ENCODE measurements around the gene PNRC2. TPM values are rescaled to one million over a fixed set of nuclear protein-coding genes. Genes with fewer than 3 reads are reported as not detected.
"Not testable (repeated sequence)": the region's sequence is repeated elsewhere in the genome, so short reads cannot be mapped to it uniquely, and the experiment has no call there.

Gene PNRC2
- total RNA-seq, 2 experiments from 2014 or later = 172 to 183 TPM

- Histone ChIP-seq H3K27ac (ENCODE audit: low read depth in 1 of 2, low read length in 2 of 2) (no peak overlapping the region), H3K9me3 (ENCODE audit: control insufficient read depth in 1 of 2, insufficient read depth in 1 of 2, low read length in 2 of 2) (no peaks in the 10 kb centered on the region), H3K36me3 (ENCODE audit: insufficient read depth, low read length) (no peaks in the 10 kb centered on the region), H3K4me3 (ENCODE audit: low read length) (no peak overlapping the region), H3K4me1 (ENCODE audit: insufficient read depth, low read length) (no peaks in the 10 kb centered on the region), H3K27me3 (ENCODE audit: control insufficient read depth in 1 of 2, insufficient read depth in 2 of 2, low read length in 2 of 2) (no peaks in the 10 kb centered on the region)
- CTCF ChIA-PET = no interaction called here
- H3K36me3 Mint-ChIP-seq (ENCODE audit: low read depth) = no peaks in the 10 kb centered on the region
- H3K9me3 Mint-ChIP-seq = no peaks in the 10 kb centered on the region
- intact Hi-C loops (cut with DNase I, micrococcal nuclease) = no loop called here
- no peaks in the 10 kb centered on the region for H3K27me3 Mint-ChIP-seq
- H3K4me3 Mint-ChIP-seq = no peak overlapping the region
- POLR2A ChIA-PET = interaction anchor here (1.6 kb wide), 1 partner anchor 29 kb away, joined by 4 read pairs; no protein-coding TSS in a partner anchor
- ATAC-seq (ENCODE audit: poor library complexity) (no peak), DNase-seq (no peak)
- no peak for TF ChIP-seq CTCF (IDR thresholded peaks at IDR 0.05)
- no peak overlapping the region for H3K27ac Mint-ChIP-seq
- peaks cover 7% of the 10 kb centered on the region for H3K4me1 Mint-ChIP-seq (ENCODE audit: low read depth)
Measured at GRCh38 chr1:23989263-23989662, 29.6 kb downstream of the PNRC2 start.

GRCh38 chr1:23992011-23992410 is 32.4 kb downstream of the PNRC2 start:
- CTCF ChIA-PET = interaction anchor here (0.7 kb wide), 1 partner anchor 29 kb away, joined by 3 read pairs; no protein-coding TSS in a partner anchor
- H3K4me1 ChIP-seq (ENCODE audit: insufficient read depth, low read length); H3K9me3 ChIP-seq (ENCODE audit: control insufficient read depth in 1 of 2, insufficient read depth in 1 of 2, low read length in 2 of 2); H3K4me3 ChIP-seq (ENCODE audit: low read length); intact Hi-C loops (cut with DNase I, micrococcal nuclease); ATAC-seq (ENCODE audit: poor library complexity); H3K36me3 Mint-ChIP-seq (ENCODE audit: low read depth); H3K4me1 Mint-ChIP-seq (ENCODE audit: low read depth); POLR2A ChIA-PET; H3K27ac ChIP-seq (ENCODE audit: low read depth in 1 of 2, low read length in 2 of 2); H3K27me3 Mint-ChIP-seq; H3K9me3 Mint-ChIP-seq; H3K27ac Mint-ChIP-seq; DNase-seq; H3K36me3 ChIP-seq (ENCODE audit: insufficient read depth, low read length); H3K27me3 ChIP-seq (ENCODE audit: control insufficient read depth in 1 of 2, insufficient read depth in 2 of 2, low read length in 2 of 2); H3K4me3 Mint-ChIP-seq: not testable (repeated sequence)

GRCh38 chr1:23995431-23995837 is 35.8 kb downstream of the PNRC2 start:
- Mint-ChIP-seq H3K9me3 (no peaks in the 10 kb centered on the region), H3K36me3 (ENCODE audit: low read depth) (no peaks in the 10 kb centered on the region), H3K4me1 (ENCODE audit: low read depth) (no peaks in the 10 kb centered on the region), H3K27me3 (no peaks in the 10 kb centered on the region), H3K4me3 (no peak overlapping the region), H3K27ac (no peak overlapping the region)
- H3K9me3 ChIP-seq (ENCODE audit: control insufficient read depth in 1 of 2, insufficient read depth in 1 of 2, low read length in 2 of 2) = no peaks in the 10 kb centered on the region
- ChIA-PET POLR2A (interaction anchor here (0.8 kb wide), 1 partner anchor 35 kb away, joined by 4 read pairs; the partner anchor contains the start of gene PNRC2), CTCF (no interaction called here)
- ATAC-seq (ENCODE audit: poor library complexity) = no peak
- DNase-seq = no peak
- intact Hi-C loops (cut with DNase I, micrococcal nuclease) = no loop called here
- H3K4me1 ChIP-seq (ENCODE audit: insufficient read depth, low read length) = no peaks in the 10 kb centered on the region
- H3K4me3 ChIP-seq (ENCODE audit: low read length) = no peak overlapping the region
- H3K27ac ChIP-seq (ENCODE audit: low read depth in 1 of 2, low read length in 2 of 2) = no peak overlapping the region
- no peak for TF ChIP-seq CTCF (IDR thresholded peaks at IDR 0.05)
- H3K27me3 ChIP-seq (ENCODE audit: control insufficient read depth in 1 of 2, insufficient read depth in 2 of 2, low read length in 2 of 2) = no peaks in the 10 kb centered on the region
- no peaks in the 10 kb centered on the region for H3K36me3 ChIP-seq (ENCODE audit: insufficient read depth, low read length)

GRCh38 chr1:23996700-23997229 is 37.1 kb downstream of the PNRC2 start:
- Histone ChIP-seq H3K9me3 (ENCODE audit: control insufficient read depth in 1 of 2, insufficient read depth in 1 of 2, low read length in 2 of 2) (no peaks in the 10 kb centered on the region), H3K27ac (ENCODE audit: low read depth in 1 of 2, low read length in 2 of 2) (no peak overlapping the region), H3K36me3 (ENCODE audit: insufficient read depth, low read length) (no peaks in the 10 kb centered on the region), H3K4me1 (ENCODE audit: insufficient read depth, low read length) (no peaks in the 10 kb centered on the region), H3K27me3 (ENCODE audit: control insufficient read depth in 1 of 2, insufficient read depth in 2 of 2, low read length in 2 of 2) (no peaks in the 10 kb centered on the region), H3K4me3 (ENCODE audit: low read length) (no peak overlapping the region)
- Mint-ChIP-seq H3K4me1 (ENCODE audit: low read depth) (no peaks in the 10 kb centered on the region), H3K4me3 (no peak overlapping the region), H3K36me3 (ENCODE audit: low read depth) (no peaks in the 10 kb centered on the region), H3K27me3 (no peaks in the 10 kb centered on the region), H3K9me3 (no peaks in the 10 kb centered on the region), H3K27ac (no peak overlapping the region)
- ChIA-PET POLR2A (no interaction called here), CTCF (no interaction called here)
- intact Hi-C loops (cut with DNase I, micrococcal nuclease) = no loop called here
- TF ChIP-seq CTCF (IDR thresholded peaks at IDR 0.05) = no peak
- ATAC-seq (ENCODE audit: poor library complexity) (no peak), DNase-seq (no peak)
